Measurements from ENCODE around the gene C11orf98. TPM values are rescaled to one million over a fixed set of nuclear protein-coding genes. Genes with fewer than 3 reads are reported as not detected.

C11orf98 gene
- total RNA-seq, 6 experiments from 2014 or later: 56.1 to 74.6 (median 64.8) TPM

DNA sequence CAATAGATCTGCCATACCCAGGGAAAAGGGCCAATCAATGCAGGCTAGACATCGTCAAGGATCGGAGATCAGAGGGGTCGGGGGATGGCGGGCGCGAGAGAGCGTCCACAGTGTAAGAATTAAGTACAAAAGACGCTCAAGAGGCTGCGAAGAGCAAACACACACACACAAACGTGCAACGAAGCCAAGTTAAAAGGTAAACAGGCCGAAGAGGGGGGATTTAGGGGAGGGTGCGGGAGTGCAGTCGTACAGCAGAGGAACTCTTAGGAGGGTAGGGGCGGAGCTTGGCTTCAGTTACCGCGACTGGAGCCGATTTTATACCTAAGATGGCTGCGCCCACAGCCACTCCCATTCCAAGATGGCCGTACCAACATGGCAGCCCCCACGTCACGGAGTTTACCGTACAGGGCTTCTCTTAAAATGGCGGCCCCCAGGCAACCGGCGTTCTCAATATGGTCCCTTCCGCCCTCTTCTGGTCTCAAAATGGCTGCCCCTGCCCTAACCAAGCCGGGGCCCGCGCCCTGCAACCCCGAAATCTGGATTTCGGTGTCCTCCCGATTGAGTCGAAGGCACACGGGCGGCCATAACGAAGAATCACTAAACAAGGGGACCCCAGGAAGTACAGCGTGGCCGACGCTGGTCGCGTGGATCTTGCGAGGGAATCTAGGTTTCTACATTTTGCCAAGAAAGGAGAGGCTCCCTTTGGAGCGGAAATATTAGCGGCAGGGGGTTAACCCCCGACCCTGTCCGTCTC, 44.4 kb upstream of the C11orf98 start:
- Mint-ChIP-seq H3K27ac (peak overlapping the region; percentile 95), H3K36me3 (ENCODE audit: low read depth) (peaks cover 32% of the 10 kb centered on the region), H3K4me3 (peak overlapping the region; percentile 91), H3K9me3 (no peaks in the 10 kb centered on the region), H3K27me3 (ENCODE audit: insufficient read depth) (peaks cover 5% of the 10 kb centered on the region), H3K4me1 (ENCODE audit: low read depth) (peaks cover 44% of the 10 kb centered on the region)
- DNase-seq: peak; percentile 96
- TF ChIP-seq, protein P1, sequence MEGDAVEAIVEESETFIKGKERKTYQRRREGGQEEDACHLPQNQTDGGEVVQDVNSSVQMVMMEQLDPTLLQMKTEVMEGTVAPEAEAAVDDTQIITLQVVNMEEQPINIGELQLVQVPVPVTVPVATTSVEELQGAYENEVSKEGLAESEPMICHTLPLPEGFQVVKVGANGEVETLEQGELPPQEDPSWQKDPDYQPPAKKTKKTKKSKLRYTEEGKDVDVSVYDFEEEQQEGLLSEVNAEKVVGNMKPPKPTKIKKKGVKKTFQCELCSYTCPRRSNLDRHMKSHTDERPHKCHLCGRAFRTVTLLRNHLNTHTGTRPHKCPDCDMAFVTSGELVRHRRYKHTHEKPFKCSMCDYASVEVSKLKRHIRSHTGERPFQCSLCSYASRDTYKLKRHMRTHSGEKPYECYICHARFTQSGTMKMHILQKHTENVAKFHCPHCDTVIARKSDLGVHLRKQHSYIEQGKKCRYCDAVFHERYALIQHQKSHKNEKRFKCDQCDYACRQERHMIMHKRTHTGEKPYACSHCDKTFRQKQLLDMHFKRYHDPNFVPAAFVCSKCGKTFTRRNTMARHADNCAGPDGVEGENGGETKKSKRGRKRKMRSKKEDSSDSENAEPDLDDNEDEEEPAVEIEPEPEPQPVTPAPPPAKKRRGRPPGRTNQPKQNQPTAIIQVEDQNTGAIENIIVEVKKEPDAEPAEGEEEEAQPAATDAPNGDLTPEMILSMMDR (IDR thresholded peaks at IDR 0.05): peak; percentile 23; the same call in 1 of the 2 replicates

DNA sequence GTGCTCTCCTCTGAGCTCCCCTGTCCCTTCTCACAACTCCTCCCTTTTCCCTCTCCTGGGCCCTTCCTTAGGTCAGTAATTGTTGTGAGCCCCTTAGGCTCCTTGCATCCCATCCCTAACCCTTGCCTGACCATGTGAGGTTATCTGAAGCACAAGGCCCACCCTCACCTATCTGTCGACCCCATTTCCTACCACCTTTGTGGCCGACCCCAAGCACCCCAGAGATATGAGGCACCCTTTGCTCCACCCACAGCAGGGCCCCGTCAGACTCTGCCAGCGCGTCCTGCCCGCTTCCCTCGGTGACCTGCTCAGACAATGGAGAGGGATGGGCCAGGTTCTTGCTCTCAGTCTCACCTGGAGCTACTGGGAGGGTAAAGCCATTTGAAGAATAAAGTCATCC, 43.8 kb upstream of the C11orf98 start:
- H3K27ac Mint-ChIP-seq: peak overlapping the region; percentile 95
- peaks cover 5% of the 10 kb centered on the region for H3K27me3 Mint-ChIP-seq (ENCODE audit: insufficient read depth)
- peaks cover 32% of the 10 kb centered on the region for H3K36me3 Mint-ChIP-seq (ENCODE audit: low read depth)
- TF ChIP-seq, protein P1 (IDR thresholded peaks at IDR 0.05): no peak
- no peaks in the 10 kb centered on the region for H3K9me3 Mint-ChIP-seq
- peak overlapping the region; percentile 91 for H3K4me3 Mint-ChIP-seq
- no peak for DNase-seq
- H3K4me1 Mint-ChIP-seq (ENCODE audit: low read depth): peaks cover 44% of the 10 kb centered on the region

DNA sequence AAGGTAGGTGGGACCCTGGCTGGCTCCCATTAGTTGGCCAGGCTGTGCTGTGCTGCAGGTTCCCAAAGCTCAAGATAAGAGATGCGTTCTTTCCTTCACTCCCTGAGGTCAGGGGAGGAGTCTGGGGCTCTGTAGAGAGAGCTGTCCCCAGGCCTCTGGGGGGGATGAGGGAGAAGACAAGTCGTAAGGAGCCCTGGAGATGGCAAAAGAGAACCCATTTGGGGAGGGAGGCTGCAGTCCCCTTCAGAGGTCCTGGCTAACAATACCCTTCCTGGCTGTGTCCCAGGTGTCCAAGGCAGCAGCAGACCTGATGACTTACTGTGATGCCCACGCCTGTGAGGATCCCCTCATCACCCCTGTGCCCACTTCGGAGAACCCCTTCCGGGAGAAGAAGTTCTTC, 43.4 kb upstream of the C11orf98 start:
- peak overlapping the region; percentile 95 for H3K27ac Mint-ChIP-seq
- no peak for DNase-seq
- peaks cover 41% of the 10 kb centered on the region for H3K4me1 Mint-ChIP-seq (ENCODE audit: low read depth)
- no peaks in the 10 kb centered on the region for H3K9me3 Mint-ChIP-seq
- peaks cover 29% of the 10 kb centered on the region for H3K36me3 Mint-ChIP-seq (ENCODE audit: low read depth)
- H3K4me3 Mint-ChIP-seq: peak overlapping the region; percentile 91
- peaks cover 5% of the 10 kb centered on the region for H3K27me3 Mint-ChIP-seq (ENCODE audit: insufficient read depth)
- TF ChIP-seq, protein P1 (IDR thresholded peaks at IDR 0.05): no peak

DNA sequence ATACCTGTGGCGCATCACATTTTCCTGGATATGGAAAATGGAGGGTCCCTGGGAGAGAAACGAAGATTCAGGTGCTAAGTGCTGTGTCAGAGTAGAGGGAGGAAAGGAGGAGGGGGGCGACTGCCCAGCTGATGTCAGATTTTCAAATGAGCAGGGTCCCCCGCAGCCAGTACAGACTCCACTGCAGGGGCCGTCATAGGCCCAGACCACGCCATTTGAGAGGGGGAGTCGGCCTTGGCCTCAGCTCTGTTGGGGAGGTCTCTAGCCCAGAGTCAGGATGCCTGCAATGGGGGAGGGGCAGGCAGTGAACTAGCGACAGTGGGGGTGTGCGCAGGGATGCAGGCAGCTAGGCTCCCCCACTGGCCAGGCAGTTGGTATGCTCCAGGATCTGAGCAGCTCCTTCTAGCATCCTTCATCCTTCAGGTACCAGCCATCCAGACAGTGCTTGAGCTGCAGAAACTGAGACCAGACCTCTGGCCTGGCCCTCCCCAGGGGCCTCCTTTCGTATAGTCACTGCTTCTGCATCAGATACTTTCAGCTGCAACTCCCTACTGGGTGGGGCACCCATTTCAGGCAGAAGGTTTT, 42.4 kb upstream of the C11orf98 start, which contains the start of the genes BSCL2 and GNG3:
Gene BSCL2, minus strand, starts transcription at position 148 of the 585 bp plus-strand sequence. CDS start 229 bp downstream, outside the sequence.
Gene GNG3, plus strand, starts transcription at position 400 of the 585 bp plus-strand sequence. CDS start 620 bp downstream, outside the sequence.
- peak within 1 kb of the TSS; percentile 95 for H3K27ac Mint-ChIP-seq
- no peaks in the 10 kb centered on the region for H3K9me3 Mint-ChIP-seq
- DNase-seq: no peak
- TF ChIP-seq, protein P1 (IDR thresholded peaks at IDR 0.05): no peak
- H3K27me3 Mint-ChIP-seq (ENCODE audit: insufficient read depth): peaks cover 5% of the 10 kb centered on the region
- peak within 1 kb of the TSS; percentile 94 for H3K4me3 Mint-ChIP-seq
- H3K4me1 Mint-ChIP-seq (ENCODE audit: low read depth): peaks cover 39% of the 10 kb centered on the region
- peaks cover 29% of the 10 kb centered on the region for H3K36me3 Mint-ChIP-seq (ENCODE audit: low read depth)

DNA sequence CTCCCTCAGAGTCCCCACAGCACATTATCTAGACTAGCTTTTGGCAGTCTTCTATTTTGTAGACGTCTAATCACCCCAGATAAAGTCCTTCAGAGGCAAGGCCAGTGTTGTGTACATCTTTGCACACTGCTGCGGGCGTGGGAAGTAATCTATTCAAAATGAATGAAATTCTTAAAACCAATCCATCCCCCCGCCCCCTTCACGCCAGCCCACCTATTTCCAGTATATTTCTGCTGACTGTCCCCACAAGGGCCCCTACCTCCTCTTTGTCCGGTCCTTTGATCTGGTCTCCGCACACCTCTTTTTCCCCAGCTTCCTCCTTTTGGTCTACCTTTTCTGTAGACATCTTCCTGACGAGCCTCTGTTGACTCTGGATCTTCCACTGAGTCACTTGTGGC, 41.8 kb upstream of the C11orf98 start:
- Mint-ChIP-seq H3K4me3 (peak overlapping the region; percentile 94), H3K4me1 (ENCODE audit: low read depth) (peaks cover 39% of the 10 kb centered on the region), H3K27me3 (ENCODE audit: insufficient read depth) (peaks cover 5% of the 10 kb centered on the region), H3K36me3 (ENCODE audit: low read depth) (peaks cover 30% of the 10 kb centered on the region), H3K9me3 (no peaks in the 10 kb centered on the region), H3K27ac (peak overlapping the region; percentile 63)
- TF ChIP-seq, protein P1 (IDR thresholded peaks at IDR 0.05): no peak
- DNase-seq: no peak
